ENCODE measurements around the gene TASOR2.

DNA sequence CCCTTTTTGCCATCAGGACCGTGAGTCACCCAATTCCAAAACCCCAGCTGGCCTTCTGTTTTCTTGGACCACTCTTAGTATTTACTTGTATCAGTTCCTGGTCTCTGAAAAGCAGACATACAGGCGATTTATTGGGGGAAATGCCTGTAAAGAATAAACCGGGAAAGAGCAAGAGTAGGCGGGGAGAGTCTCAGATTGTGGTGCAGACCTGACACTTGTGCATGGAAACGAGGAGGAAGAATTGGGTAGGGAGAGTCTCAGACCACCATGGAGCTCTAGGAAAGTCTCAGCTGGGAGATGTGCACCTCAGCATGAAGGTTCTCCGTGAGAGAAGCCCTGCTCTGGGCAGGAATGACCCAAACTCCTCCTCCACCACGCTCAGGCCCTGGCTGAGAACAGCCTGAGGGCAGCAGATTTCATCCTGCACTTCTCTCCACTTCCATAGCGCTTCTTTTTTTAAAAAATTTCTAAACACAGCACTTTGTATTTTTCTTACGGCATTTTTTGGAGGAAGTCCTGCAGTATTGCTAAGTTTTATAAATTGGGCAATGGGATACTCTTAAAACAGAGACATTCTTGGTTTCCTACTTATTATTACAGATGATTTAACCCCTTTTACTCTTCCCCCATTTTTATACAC, 6.1 kb upstream of the TASOR2 start:
- TF ChIP-seq, protein P1, sequence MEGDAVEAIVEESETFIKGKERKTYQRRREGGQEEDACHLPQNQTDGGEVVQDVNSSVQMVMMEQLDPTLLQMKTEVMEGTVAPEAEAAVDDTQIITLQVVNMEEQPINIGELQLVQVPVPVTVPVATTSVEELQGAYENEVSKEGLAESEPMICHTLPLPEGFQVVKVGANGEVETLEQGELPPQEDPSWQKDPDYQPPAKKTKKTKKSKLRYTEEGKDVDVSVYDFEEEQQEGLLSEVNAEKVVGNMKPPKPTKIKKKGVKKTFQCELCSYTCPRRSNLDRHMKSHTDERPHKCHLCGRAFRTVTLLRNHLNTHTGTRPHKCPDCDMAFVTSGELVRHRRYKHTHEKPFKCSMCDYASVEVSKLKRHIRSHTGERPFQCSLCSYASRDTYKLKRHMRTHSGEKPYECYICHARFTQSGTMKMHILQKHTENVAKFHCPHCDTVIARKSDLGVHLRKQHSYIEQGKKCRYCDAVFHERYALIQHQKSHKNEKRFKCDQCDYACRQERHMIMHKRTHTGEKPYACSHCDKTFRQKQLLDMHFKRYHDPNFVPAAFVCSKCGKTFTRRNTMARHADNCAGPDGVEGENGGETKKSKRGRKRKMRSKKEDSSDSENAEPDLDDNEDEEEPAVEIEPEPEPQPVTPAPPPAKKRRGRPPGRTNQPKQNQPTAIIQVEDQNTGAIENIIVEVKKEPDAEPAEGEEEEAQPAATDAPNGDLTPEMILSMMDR (IDR thresholded peaks at IDR 0.05) = no peak
- TF ChIP-seq POLR2A (IDR thresholded peaks at IDR 0.05) = no peak

All from testis (tissue), 2 donors.